Activated T-helper 17 cell treated with anti-CD3 and anti-CD28 coated beads, Interleukin-2, amount 50 U/mL, for 72 hours (primary cell): Measurements from ENCODE around the gene SHB. TPM values are rescaled to one million over a fixed set of nuclear protein-coding genes. Genes with fewer than 3 reads are reported as not detected.
A peak's percentile ranks its signal among the peaks of the same experiment; 100 is the strongest.
"Not testable (repeated sequence)": the region's sequence is repeated elsewhere in the genome, so short reads cannot be mapped to it uniquely, and the experiment has no call there.

Experiments
- ATAC-seq: fragments of 150-1000 bp; cut with Tn5 transposase; replicated peaks from 2 replicates; pipeline ENCODE4 v1.10.0; 2021; ENCODE audit warnings: mild to moderate bottlenecking, moderate library complexity
- H3K27ac Mint-ChIP-seq: one replicate; pipeline ENCODE4 v1.8.0; 2022; ENCODE audit warnings: mixed read lengths
- H3K27me3 Mint-ChIP-seq: one replicate; pipeline ENCODE4 v1.8.0; 2022; ENCODE audit warnings: mixed read lengths
- H3K36me3 Mint-ChIP-seq: one replicate; pipeline ENCODE4 v1.8.0; 2022; ENCODE audit warnings: low read depth, mild to moderate bottlenecking, mixed read lengths
- H3K4me1 Mint-ChIP-seq: one replicate; pipeline ENCODE4 v1.8.0; 2022; ENCODE audit warnings: mixed read lengths
- H3K4me3 Mint-ChIP-seq: one replicate; pipeline ENCODE4 v1.8.0; 2022; ENCODE audit warnings: mild to moderate bottlenecking, mixed read lengths
- H3K9me3 Mint-ChIP-seq: one replicate; pipeline ENCODE4 v1.8.0; 2022; ENCODE audit warnings: mixed read lengths
- total RNA-seq, 2 donors: library from RNA; stranded (reverse); gene quantifications; one replicate each; pipeline ENCODE4 v1.2.3, GENCODE V29; 2022

SHB gene
- total RNA-seq, 2 donors from 2014 or later, result 0.95 to 1.7 TPM

DNA sequence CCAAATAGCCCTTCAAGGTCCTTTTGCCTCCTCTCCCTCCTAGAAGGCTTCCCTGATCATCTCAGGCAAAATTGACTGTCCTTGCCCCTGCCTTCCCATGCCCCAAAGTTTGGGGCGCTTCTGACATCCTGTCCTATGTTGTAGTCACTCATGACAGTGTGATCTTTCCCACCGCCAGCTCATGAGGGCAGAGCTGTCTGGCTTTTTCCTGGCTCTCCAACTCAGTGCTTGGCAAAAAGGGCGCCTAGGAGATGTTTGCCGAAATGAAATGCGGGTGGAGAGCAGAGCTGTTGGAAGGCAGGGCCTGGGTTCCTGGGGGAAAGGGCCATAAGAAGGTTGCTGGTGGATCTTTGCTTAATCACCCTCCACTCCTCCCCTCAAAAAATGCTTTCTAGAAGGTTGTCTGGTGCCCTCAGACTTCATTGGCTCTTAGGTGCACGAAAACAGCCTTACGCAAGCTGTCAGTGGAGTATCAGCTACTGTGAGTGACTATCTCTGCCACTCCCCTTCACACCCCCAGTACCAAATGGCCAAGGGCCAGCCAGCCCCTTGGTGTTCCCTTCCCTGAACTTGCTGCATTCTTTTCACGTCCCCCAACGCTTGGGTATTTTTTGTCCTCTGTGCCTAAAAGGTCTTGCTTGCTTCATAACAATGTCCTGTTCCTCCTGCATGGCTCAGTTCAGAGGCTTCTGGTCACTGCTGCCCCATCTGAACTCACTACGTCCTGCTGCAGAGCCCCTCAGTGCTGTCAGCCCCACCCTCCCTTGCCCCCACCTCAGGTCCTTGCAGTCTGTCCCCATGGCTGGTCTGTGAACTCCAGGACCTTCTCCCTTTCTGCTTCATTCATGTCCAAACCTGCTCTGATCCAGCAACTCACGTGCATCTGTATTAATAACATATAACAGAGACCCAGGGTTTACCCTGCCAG lies 162.5 kb downstream of the SHB start:
- no peak overlapping the region for H3K4me3 Mint-ChIP-seq
- H3K27me3 Mint-ChIP-seq, result no peaks in the 10 kb centered on the region
- ATAC-seq, result no peak
- H3K27ac Mint-ChIP-seq, result no peak overlapping the region
- H3K36me3 Mint-ChIP-seq, result no peaks in the 10 kb centered on the region
- no peaks in the 10 kb centered on the region for H3K9me3 Mint-ChIP-seq
- peaks cover 5% of the 10 kb centered on the region for H3K4me1 Mint-ChIP-seq

GRCh38 chr9:37905776-37906175 lies 163.3 kb downstream of the SHB start:
- ATAC-seq, result no peak
- no peaks in the 10 kb centered on the region for H3K27me3 Mint-ChIP-seq
- no peaks in the 10 kb centered on the region for H3K9me3 Mint-ChIP-seq
- H3K36me3 Mint-ChIP-seq, result peaks cover 5% of the 10 kb centered on the region
- H3K4me1 Mint-ChIP-seq, result peaks cover 5% of the 10 kb centered on the region
- no peak overlapping the region for H3K4me3 Mint-ChIP-seq
- H3K27ac Mint-ChIP-seq, result no peak overlapping the region

DNA sequence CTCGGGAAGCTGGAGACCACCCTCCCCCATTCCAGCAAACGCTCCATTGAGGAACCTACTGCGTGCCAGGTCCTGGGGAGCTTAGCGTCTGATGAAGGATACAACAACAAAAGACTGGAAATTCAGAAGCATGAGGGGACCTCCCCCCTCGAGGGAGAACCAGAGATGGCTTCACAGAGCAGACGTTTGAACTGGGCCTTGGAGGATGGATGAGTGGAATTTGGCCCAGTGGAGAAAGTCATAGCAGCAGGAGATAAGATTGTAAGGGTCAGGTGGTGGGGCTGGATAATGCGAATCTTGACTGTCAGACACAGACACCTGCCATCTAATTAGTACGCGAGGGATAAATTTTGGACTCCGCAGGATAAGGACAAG lies 163.9 kb downstream of the SHB start:
- H3K4me3 Mint-ChIP-seq, result peak overlapping the region; percentile 88
- H3K27ac Mint-ChIP-seq, result peak overlapping the region; percentile 97
- H3K9me3 Mint-ChIP-seq, result no peaks in the 10 kb centered on the region
- peaks cover 9% of the 10 kb centered on the region for H3K36me3 Mint-ChIP-seq
- no peaks in the 10 kb centered on the region for H3K27me3 Mint-ChIP-seq
- ATAC-seq, result no peak
- H3K4me1 Mint-ChIP-seq, result peaks cover 5% of the 10 kb centered on the region

DNA sequence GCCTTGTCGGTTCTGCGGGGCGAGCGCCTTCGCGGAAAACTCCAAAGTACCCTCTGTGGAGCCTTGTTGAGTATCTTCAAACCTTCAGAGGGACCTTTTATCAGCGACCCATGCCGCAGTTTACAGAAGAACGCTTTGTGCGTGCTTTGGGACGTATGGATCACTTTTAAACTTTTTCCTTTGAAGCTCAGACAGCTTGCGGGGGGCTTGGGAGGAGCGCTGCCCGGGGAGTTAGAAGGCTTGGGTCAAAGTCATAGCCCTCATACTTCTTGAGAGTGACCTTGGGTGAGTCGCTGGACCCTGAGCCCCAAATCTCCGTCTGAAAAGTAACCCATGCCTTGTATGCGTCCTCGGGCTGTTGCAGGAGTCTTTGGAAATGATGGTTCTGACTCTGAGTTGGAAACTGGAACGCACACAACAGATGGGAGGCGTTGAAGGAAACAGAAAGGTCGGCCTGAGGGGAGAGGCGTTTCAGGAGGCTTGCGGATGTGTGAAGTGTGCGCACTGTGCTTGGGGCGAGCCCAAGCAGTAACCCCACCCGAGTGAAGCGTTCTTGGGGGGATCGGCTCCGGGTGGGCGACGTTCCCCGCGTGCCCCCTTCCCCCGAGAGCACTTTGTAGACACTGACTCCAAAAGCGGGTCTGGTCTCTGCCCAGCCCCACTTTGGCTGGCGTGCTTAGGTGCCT lies 164.4 kb downstream of the SHB start:
- H3K4me1 Mint-ChIP-seq, result peaks cover 5% of the 10 kb centered on the region
- H3K27me3 Mint-ChIP-seq, result no peaks in the 10 kb centered on the region
- H3K27ac Mint-ChIP-seq, result peak overlapping the region; percentile 97
- ATAC-seq, result no peak
- peaks cover 12% of the 10 kb centered on the region for H3K36me3 Mint-ChIP-seq
- peak overlapping the region; percentile 88 for H3K4me3 Mint-ChIP-seq
- H3K9me3 Mint-ChIP-seq, result no peaks in the 10 kb centered on the region

DNA sequence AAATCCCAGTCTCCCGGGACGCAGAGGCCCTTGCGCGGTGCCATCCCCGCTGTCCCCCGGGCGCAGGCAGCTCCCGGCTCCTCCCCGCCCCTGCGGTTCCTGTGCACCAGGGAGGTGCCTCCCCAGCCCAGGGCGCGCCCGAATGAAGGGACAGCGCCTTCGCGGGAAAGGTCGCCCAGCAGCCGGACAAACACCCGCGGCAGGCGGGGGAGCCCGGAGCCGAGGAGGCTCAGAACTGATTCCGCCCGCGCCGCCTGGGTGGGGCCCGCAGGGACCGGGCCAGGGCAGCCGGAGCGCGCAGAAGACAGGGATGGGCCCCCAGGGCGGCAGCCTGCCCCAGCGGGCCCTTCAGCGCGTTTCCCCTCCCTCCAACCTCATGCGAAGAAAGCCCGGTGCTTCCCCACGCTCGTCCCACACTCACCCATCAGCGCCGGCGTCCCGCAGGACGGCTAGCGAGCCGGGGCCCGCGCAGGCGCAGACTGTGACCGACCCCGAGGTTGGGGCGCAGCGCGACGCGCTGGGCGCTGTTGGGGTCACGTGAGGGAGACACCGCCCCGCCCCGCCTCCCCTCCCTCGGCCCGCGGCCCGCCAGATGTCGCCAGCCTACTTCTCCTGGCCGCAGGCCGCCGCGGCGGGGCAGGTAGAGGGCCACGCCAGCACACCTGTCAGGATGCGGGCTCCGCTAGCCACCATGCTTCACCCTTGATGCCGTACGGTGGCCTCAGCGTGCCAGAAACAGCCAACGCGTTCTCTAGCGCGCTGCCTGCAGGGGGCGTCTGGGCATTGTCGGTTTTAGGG lies 165.2 kb downstream of the SHB start, which contains the start of gene SLC25A51:
SLC25A51 (minus strand) TSS at position 481 of the 798 bp plus-strand sequence. CDS start 15,577 bp downstream, outside the sequence.
- no peaks in the 10 kb centered on the region for H3K9me3 Mint-ChIP-seq
- peak within 1 kb of the TSS; percentile 88 for H3K4me3 Mint-ChIP-seq
- no peaks in the 10 kb centered on the region for H3K27me3 Mint-ChIP-seq
- ATAC-seq, result peak; percentile 89
- peaks cover 19% of the 10 kb centered on the region for H3K36me3 Mint-ChIP-seq
- H3K27ac Mint-ChIP-seq, result peak within 1 kb of the TSS; percentile 97
- H3K4me1 Mint-ChIP-seq, result peaks cover 5% of the 10 kb centered on the region

DNA sequence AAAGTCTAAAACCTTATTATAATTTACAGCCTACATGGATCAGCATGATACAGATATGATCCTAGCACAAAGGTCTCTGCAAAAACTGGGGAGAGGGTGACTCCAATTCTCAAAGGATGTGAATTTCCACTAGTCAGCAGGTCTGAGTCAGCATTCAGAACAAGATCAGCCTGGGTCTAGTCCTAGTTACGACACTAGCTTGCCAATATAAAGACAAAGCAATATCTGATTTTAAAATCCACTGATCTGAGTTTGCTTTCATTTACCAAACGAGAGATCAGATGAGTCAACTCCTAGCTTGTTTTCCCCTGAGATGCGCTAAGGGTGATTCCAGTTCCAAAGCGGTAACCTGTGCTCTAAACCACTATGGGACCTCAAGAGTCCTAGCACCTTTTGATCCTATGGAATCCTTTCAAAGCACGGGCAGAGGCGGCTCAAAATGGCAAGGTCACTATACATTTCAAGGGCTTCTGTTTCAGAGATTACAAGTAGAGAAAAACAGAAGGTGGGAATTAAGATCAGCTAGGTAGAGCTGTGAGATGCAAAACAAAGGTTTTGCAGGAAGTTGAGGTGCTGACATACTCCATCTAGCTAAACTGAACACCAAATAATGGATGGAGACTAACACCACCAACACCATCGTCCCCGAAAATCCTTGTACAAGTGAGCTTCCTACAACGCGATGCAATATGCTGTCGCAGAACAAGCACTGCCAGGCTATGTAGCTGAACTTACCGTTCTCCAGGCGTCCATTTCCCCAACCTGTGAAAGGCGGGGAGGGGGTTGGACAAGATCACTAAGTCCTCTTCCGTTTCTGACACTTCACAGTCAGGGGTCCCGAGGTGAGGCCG lies 166.0 kb downstream of the SHB start:
- H3K36me3 Mint-ChIP-seq, result peaks cover 25% of the 10 kb centered on the region
- peak; percentile 22 for ATAC-seq

GRCh38 chr9:37902131-37902530 lies 166.9 kb downstream of the SHB start:
- Mint-ChIP-seq H3K4me1 (peaks cover 10% of the 10 kb centered on the region), H3K4me3 (peak overlapping the region; percentile 88), H3K27me3 (no peaks in the 10 kb centered on the region), H3K9me3 (no peaks in the 10 kb centered on the region), H3K27ac (no peak overlapping the region), H3K36me3 (peaks cover 34% of the 10 kb centered on the region)
- ATAC-seq, result no peak

More for the DNA sequence above, 166.0 kb downstream of the SHB start:
- Mint-ChIP-seq H3K4me3 (peak overlapping the region; percentile 88), H3K9me3 (no peaks in the 10 kb centered on the region), H3K27me3 (no peaks in the 10 kb centered on the region), H3K27ac (peak overlapping the region; percentile 68), H3K4me1 (peaks cover 5% of the 10 kb centered on the region)

GRCh38 chr9:37899041-37899440 lies 170.0 kb downstream of the SHB start:
- ATAC-seq, result no peak
- Mint-ChIP-seq H3K4me1 (peaks cover 5% of the 10 kb centered on the region), H3K27me3 (no peaks in the 10 kb centered on the region)

DNA sequence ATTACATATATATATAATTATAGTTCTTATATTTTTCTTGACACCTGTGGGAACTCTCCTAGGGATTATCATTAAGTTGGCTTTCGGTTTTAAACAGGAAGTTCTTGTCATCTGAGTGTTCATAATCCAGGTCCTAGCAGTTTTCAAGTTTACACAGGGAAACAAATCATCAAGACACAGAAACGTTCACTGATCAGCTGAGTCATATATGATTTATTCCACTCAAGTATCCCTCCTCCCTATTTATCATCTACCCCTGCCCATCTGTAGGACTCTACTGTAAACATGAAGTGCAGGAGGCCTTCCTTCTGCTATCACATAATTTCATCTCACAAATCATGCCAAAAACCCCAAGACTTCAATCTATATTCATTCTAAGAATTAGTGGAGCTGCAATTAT lies 171.4 kb downstream of the SHB start:
- peaks cover 5% of the 10 kb centered on the region for H3K4me1 Mint-ChIP-seq
- H3K36me3 Mint-ChIP-seq, result peaks cover 79% of the 10 kb centered on the region
- peak overlapping the region; percentile 36 for H3K27ac Mint-ChIP-seq
- ATAC-seq, result no peak
- no peaks in the 10 kb centered on the region for H3K9me3 Mint-ChIP-seq
- H3K4me3 Mint-ChIP-seq, result no peak overlapping the region
- H3K27me3 Mint-ChIP-seq, result no peaks in the 10 kb centered on the region

More at GRCh38 chr9:37899041-37899440, 170.0 kb downstream of the SHB start:
- H3K9me3 Mint-ChIP-seq, result no peaks in the 10 kb centered on the region
- no peak overlapping the region for H3K4me3 Mint-ChIP-seq
- H3K36me3 Mint-ChIP-seq, result peaks cover 65% of the 10 kb centered on the region
- H3K27ac Mint-ChIP-seq, result no peak overlapping the region

DNA sequence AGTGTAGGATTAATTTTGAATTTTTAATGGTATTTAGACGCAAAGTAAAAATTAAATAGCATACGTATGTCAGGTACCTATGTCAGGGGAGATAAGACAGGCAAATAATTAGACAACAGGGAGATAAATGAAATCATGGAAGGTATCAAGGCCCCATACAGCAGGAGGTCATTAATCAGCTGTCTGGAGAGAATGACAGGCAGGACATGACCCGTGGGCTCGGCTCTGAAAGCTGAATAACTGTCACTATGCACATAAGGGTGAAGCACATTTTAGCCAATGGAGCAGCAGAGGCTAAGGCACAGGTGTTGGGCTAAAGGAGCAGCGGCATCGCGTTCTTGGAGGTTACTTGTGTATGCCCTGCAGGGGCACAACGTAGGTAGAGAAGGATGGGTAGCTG lies 177.0 kb downstream of the SHB start:
- no peak overlapping the region for H3K27ac Mint-ChIP-seq
- no peaks in the 10 kb centered on the region for H3K27me3 Mint-ChIP-seq
- H3K4me3 Mint-ChIP-seq, result no peak overlapping the region
- ATAC-seq, result no peak
- H3K9me3 Mint-ChIP-seq, result no peaks in the 10 kb centered on the region
- H3K36me3 Mint-ChIP-seq, result peaks cover 93% of the 10 kb centered on the region
- H3K4me1 Mint-ChIP-seq, result no peaks in the 10 kb centered on the region

DNA sequence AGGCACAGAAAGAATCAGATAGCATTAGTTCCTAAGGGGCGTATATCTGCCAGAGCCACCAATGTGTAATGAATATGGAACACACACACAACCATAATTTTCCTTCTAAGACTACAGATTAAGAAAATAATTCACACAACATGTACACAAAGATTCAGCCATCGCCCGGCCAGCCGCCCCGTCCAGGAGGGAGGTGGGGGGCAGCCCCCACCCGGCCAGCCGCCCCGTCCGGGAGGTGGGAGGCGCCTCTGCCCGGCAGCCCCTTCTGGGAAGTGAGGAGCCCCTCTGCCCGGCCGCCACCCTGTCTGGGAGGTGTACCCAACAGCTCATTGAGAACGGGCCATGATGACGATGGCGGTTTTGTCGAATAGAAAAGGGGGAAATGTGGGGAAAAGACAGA lies 178.0 kb downstream of the SHB start:
- H3K36me3 Mint-ChIP-seq, result peaks cover 86% of the 10 kb centered on the region
- not testable (repeated sequence) for H3K27ac Mint-ChIP-seq, H3K4me3 Mint-ChIP-seq, ATAC-seq, H3K27me3 Mint-ChIP-seq, H3K4me1 Mint-ChIP-seq, H3K9me3 Mint-ChIP-seq

DNA sequence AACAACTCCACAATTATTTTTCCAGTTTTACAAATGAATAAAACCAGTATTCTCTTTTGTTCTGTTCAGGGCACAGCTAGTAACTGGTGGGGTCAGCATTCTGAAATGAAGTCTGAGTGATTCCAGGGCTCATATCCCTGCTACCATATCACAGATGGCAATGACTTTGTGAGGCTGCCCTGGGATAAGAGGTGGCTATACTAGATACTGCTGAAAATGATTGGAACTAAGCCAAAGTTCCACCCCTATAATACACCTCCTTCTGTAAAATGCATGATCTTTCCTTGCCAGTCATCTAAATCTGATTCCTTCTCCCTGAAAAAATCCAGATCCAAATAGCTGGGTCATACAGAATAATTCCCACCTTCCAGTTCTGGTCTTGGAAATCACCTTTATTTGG lies 179.5 kb downstream of the SHB start:
- no peak for ATAC-seq
- Mint-ChIP-seq H3K36me3 (peaks cover 86% of the 10 kb centered on the region), H3K27ac (no peak overlapping the region), H3K9me3 (no peaks in the 10 kb centered on the region), H3K27me3 (no peaks in the 10 kb centered on the region), H3K4me1 (no peaks in the 10 kb centered on the region), H3K4me3 (no peak overlapping the region)

GRCh38 chr9:37887977-37888583 lies 180.9 kb downstream of the SHB start:
- H3K36me3 Mint-ChIP-seq, result peaks cover 71% of the 10 kb centered on the region
- H3K27ac Mint-ChIP-seq, H3K4me1 Mint-ChIP-seq, H3K4me3 Mint-ChIP-seq, H3K27me3 Mint-ChIP-seq, H3K9me3 Mint-ChIP-seq, ATAC-seq: not testable (repeated sequence)
